Pancreas (tissue), 10 donors: ENCODE data around the gene MYOF. TPM values are rescaled to one million over a fixed set of nuclear protein-coding genes. Genes with fewer than 3 reads are reported as not detected.
"Not testable (repeated sequence)": the region's sequence is repeated elsewhere in the genome, so short reads cannot be mapped to it uniquely, and the experiment has no call there.

Experiments
- ATAC-seq, 4 donors: fragments of 200-7000 bp; cut with Tn5 transposase; one replicate each; pipeline versions ENCODE4 v1.8.0 to v1.9.1; 2020; ENCODE audit warnings: mild to moderate bottlenecking in 4 of 4, moderate library complexity in 4 of 4
- DNase-seq, 6 donors: peaks; one replicate each; pipeline ENCODE4 v3.0.0-alpha.2; 2020
- FAIRE-seq: peaks from 2 replicates; lab custom pipeline; 2012; peaks lifted over from hg19 to GRCh38; lab: Jason Lieb, UNC
- H3K27ac ChIP-seq, 4 donors: fragments of 200-600 bp; sonication (generic); 1 replicate in 3 of 4; 2 replicates in 1 of 4; pipeline versions ENCODE4 v1.5.0 to v1.8.0; 2020
- H3K27me3 ChIP-seq, 4 donors: fragments of 200-600 bp; one replicate each; pipeline ENCODE4 v1.8.0; 2021
- H3K36me3 ChIP-seq, 3 donors: fragments of 200-600 bp; sonication (generic) in 1 of 3; one replicate each; pipeline versions ENCODE4 v1.5.0 to v1.8.0; 2020 to 2021
- H3K4me1 ChIP-seq, 3 donors: fragments of 200-600 bp; one replicate each; pipeline ENCODE4 v1.8.0; 2021
- H3K4me3 ChIP-seq, 4 donors: fragments of 200-600 bp; sonication (generic) in 2 of 4; one replicate each; pipeline versions ENCODE4 v1.5.0 to v1.8.0; 2020 to 2021
- H3K9me3 ChIP-seq, 4 donors: fragments of 200-600 bp; one replicate each; pipeline ENCODE4 v1.8.0; 2021
- CTCF ChIP-seq, 4 donors: fragments of 200-600 bp; sonication (generic) in 3 of 4; IDR thresholded peaks; one replicate each; pipeline versions ENCODE4 v1.5.0 to v1.8.0; 2021; ENCODE audit warnings: antibody characterized with exemption in 4 of 4
- WGBS, 2 donors: extraction: QIAGEN DNeasy Blood & Tissue Kit; methylation state at CpG; one replicate each; pipeline ENCODE4 v1.1.7; 2013; 5-methylcytosine and 5-hydroxymethylcytosine counted together
- intact Hi-C, 3 donors: fragments of 100-400 bp; cut with DNase I; formaldehyde crosslinking; loops; one replicate each; pipeline versions ENCODE4 v1.11.1 to v1.14.2; 2022
- polyA plus RNA-seq, 2 donors: library from polyadenylated mRNA; stranded (reverse); fragments of 200-250 nt; gene quantifications; one replicate each; pipeline ENCODE4 v1.2.3, GENCODE V29; 2013
- total RNA-seq, 6 donors: library from RNA; stranded (reverse); fragmentation: NEBNext Ultra II Directional in 4 of 6; extraction: Animal tissue kit (Norgen Biotek cat#: 25700) in 4 of 6; gene quantifications; one replicate each; pipeline versions ENCODE4 v1.2.1 to v1.2.4, GENCODE V29; 2021 to 2023
- donor health status: healthy with polysubstance abuse.
- donor health status: DM: no; HTN: no; CAD: no; lungs with moderate emphysema.
- donor health status: DM: no; HTN: no; CAD: no.
- donor health status: control.
- donor health status: control.
- donor health status: Bipolar disorder and iron deficiency.
- donor health status: DM: yes; HTN: yes; CAD: no.
- donor health status: DM: no; HTN: no; CAD: no.
- donor health status: DM: no; HTN: no; CAD: no.
- donor health status: DM: yes; HTN: yes; CAD: no.

Gene MYOF
- total and polyA plus RNA-seq, 8 donors = 4.7 to 38.2 (median 12.0) TPM

- intact Hi-C loops = no loop called here
- 26 to 28% methylated on average over 6 of the region's 6 CpGs for WGBS, 2 donors
- DNase-seq (no peak), FAIRE-seq (no peak), ATAC-seq (peak in 2 of 4 donors; percentile 52 to 72)
- Histone ChIP-seq H3K27ac (no peak overlapping the region), H3K27me3 (no peaks in the 10 kb centered on the region), H3K36me3 (peaks cover 0 to 4% (median 0%) of the 10 kb centered on the region in 3 donors), H3K4me3 (no peak overlapping the region), H3K4me1 (peaks cover 0 to 3% (median 0%) of the 10 kb centered on the region in 3 donors), H3K9me3 (no peaks in the 10 kb centered on the region)
- no peak for TF ChIP-seq CTCF (IDR thresholded peaks at IDR 0.05)
Observed at GRCh38 chr10:93319896-93320295, 162.2 kb downstream of the MYOF start.

DNA sequence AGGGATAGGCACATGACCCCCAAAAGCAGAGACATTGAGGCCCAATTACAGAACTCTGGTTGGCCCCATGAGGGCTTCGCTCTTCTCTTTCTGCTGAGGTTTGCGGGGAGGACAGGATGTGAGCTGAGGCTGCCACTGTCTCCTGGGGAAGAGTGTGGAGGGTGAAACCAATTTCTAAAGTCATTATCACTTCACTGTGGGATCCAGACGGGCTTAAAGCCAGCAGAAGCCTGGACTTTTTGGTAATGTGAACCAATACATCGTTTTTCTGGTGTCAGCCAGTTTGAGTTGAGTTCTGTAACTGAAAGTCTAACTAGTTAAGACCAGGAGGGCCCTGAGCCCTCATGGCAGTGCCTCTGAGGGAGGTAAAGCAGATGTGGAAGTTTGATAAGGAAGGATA is 163.0 kb downstream of the MYOF start:
- WGBS, 2 donors = 81 to 84% methylated on average over 4 of the region's 4 CpGs

DNA sequence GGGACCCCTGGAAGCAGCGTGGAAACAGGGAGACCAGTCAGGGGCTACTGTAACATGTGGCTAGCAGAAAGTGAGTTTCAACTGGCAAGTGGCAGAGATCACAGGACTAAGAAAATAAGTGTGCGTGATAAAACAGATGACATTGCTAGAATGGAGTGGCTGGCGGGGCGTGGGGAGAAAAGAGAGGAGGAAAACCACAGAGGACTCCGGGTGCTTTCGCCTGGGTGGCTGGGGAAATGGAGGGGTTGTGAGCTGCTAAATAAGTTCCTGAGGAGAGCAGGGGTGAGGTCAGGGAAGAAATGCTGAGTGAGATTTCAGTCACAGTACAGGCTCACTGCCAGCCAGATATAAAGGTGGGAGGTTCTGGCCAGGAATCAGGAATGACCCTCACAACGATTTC is 166.9 kb downstream of the MYOF start:
- H3K4me1 ChIP-seq = peaks cover 0 to 3% (median 0%) of the 10 kb centered on the region in 3 donors
- H3K4me3 ChIP-seq = no peak overlapping the region
- DNase-seq (no peak), FAIRE-seq (no peak), ATAC-seq (no peak)
- intact Hi-C loops = no loop called here
- WGBS, 2 donors = 75 to 82% methylated on average over 7 of the region's 7 CpGs
- peaks cover 0 to 4% (median 0%) of the 10 kb centered on the region in 3 donors for H3K36me3 ChIP-seq
- no peak overlapping the region for H3K27ac ChIP-seq
- no peaks in the 10 kb centered on the region for H3K27me3 ChIP-seq
- no peak for TF ChIP-seq CTCF (IDR thresholded peaks at IDR 0.05)
- H3K9me3 ChIP-seq = no peaks in the 10 kb centered on the region

More for the DNA sequence above, 163.0 kb downstream of the MYOF start:
- no peak for ATAC-seq
- no peak for FAIRE-seq
- Histone ChIP-seq H3K27ac (no peak overlapping the region), H3K9me3 (no peaks in the 10 kb centered on the region), H3K4me1 (peaks cover 0 to 3% (median 0%) of the 10 kb centered on the region in 3 donors), H3K27me3 (no peaks in the 10 kb centered on the region), H3K4me3 (no peak overlapping the region), H3K36me3 (peaks cover 0 to 4% (median 0%) of the 10 kb centered on the region in 3 donors)
- TF ChIP-seq CTCF (IDR thresholded peaks at IDR 0.05) = no peak
- intact Hi-C loops = no loop called here
- no peak for DNase-seq

GRCh38 chr10:93314656-93315055 is 167.5 kb downstream of the MYOF start:
- H3K36me3 ChIP-seq, DNase-seq, H3K4me1 ChIP-seq, H3K27me3 ChIP-seq, ATAC-seq, H3K9me3 ChIP-seq, H3K27ac ChIP-seq, FAIRE-seq, intact Hi-C loops, H3K4me3 ChIP-seq: not testable (repeated sequence)
- WGBS, 2 donors = 75 to 82% methylated on average over 3 of the region's 3 CpGs

GRCh38 chr10:93313798-93314197 is 168.3 kb downstream of the MYOF start:
- no peak for DNase-seq
- Histone ChIP-seq H3K27ac (no peak overlapping the region), H3K36me3 (peaks cover 0 to 4% (median 0%) of the 10 kb centered on the region in 3 donors), H3K4me1 (no peaks in the 10 kb centered on the region), H3K27me3 (no peaks in the 10 kb centered on the region), H3K4me3 (no peak overlapping the region), H3K9me3 (no peaks in the 10 kb centered on the region)
- WGBS, 2 donors = 82 to 90% methylated on average over 7 of the region's 7 CpGs
- intact Hi-C loops = no loop called here
- no peak for FAIRE-seq
- no peak for TF ChIP-seq CTCF (IDR thresholded peaks at IDR 0.05)
- no peak for ATAC-seq
